K562 (cell line): ENCODE data around the gene TAS2R38.

Experiments
- MAX ChIP-seq: sonication (generic); formaldehyde crosslinking; IDR thresholded peaks from 2 replicates; pipeline ENCODE4 v1.9.0; 2022; ENCODE audit warnings: mild to moderate bottlenecking, missing genetic modification reagents
- PBX2 ChIP-seq, 2 experiments: IDR thresholded peaks in 1 of 2; conservative IDR thresholded peaks in 1 of 2; 2 replicates each; pipeline ENCODE4 v1.6.1; 2016; ENCODE audit warnings: low read depth in 2 of 2, mild to moderate bottlenecking in 1 of 2, missing compliant biosample characterization in 1 of 2, missing genetic modification characterization in 1 of 2, moderate library complexity in 1 of 2
- POLR2A ChIP-seq: fragments of 450-650 bp; conservative IDR thresholded peaks from 2 replicates; pipeline ENCODE4 v1.6.1; 2016
- RFX5 ChIP-seq: IDR thresholded peaks from 2 replicates; pipeline ENCODE4 v1.6.1; 2011; ENCODE audit warnings: low read depth, mild to moderate bottlenecking, improper control_type of control experiment, low read length
- TEAD4 ChIP-seq, 2 experiments: sonication (generic) in 1 of 2; formaldehyde crosslinking in 1 of 2; IDR thresholded peaks; 2 replicates each; pipeline versions ENCODE4 v1.6.1 to v1.8.0; 2012 to 2022; ENCODE audit warnings: borderline replicate concordance in 1 of 2, inconsistent platforms in 1 of 2, low read length in 1 of 2, mild to moderate bottlenecking in 1 of 2, missing genetic modification reagents in 1 of 2
- ZBTB2 ChIP-seq: fragments of 450-650 bp; IDR thresholded peaks from 2 replicates; pipeline ENCODE4 v1.6.1; 2016; ENCODE audit warnings: antibody characterized with exemption

GRCh38 chr7:141990011-141990725 is 16.6 kb upstream of the TAS2R38 start:
- TF ChIP-seq POLR2A, result no peak
- no peak for TF ChIP-seq TEAD4 (IDR thresholded peaks at IDR 0.05; ENCODE audit: low read length)
- no peak for TF ChIP-seq TEAD4 (CRISPR knock-in tag; IDR thresholded peaks at IDR 0.05; ENCODE audit: borderline replicate concordance)
- no peak for TF ChIP-seq ZBTB2
- no peak for TF ChIP-seq RFX5
- TF ChIP-seq PBX2 (CRISPR knock-in tag; IDR thresholded peaks at IDR 0.05; ENCODE audit: low read depth), result no peak
- no peak for TF ChIP-seq PBX2 (tag; conservative IDR thresholded peaks at IDR 0.05; ENCODE audit: low read depth)
- no peak for TF ChIP-seq MAX (CRISPR knock-in tag)
